ENCODE data around the gene RPS14. TPM values are rescaled to one million over a fixed set of nuclear protein-coding genes. Genes with fewer than 3 reads are reported as not detected.
A peak's percentile ranks its signal among the peaks of the same experiment; 100 is the strongest.

The RPS14 gene
- total and polyA plus RNA-seq, 2 of the 8 experiments (the other 6 are each of a cell fraction or from before 2014, with no cell fraction given): 2,548 to 6,423 TPM

- no peak overlapping the region for H3K23ac ChIP-seq (ENCODE audit: insufficient read length)
- peak in 1 of 2 experiments; percentile 59 for DNase-seq (ENCODE audit: low read depth in 1 of 2, low spot score in 2 of 2)
- no peak overlapping the region for H3K4ac ChIP-seq (replicated peaks; ENCODE audit: insufficient read length, low read depth, low read length)
- H3K36me3 ChIP-seq (ENCODE audit: control insufficient read depth in 2 of 4, insufficient read depth in 4 of 4, low read length in 3 of 4): no peaks in the 10 kb centered on the region
- H3K4me2 ChIP-seq (ENCODE audit: insufficient read depth in 1 of 2, low read depth in 2 of 2, low read length in 2 of 2): 0 out of 4 replicates have a peak overlapping the region, but pooled peaks of 1 of the 2 experiments have one; percentile 10
- no peak overlapping the region for H2AK5ac ChIP-seq (ENCODE audit: low read depth, low read length)
- no peaks in the 10 kb centered on the region for H3K9me3 ChIP-seq (ENCODE audit: insufficient read depth in 2 of 2, low read depth in 1 of 2, low read length in 1 of 2)
- TF ChIP-seq TAF1 (IDR thresholded peaks at IDR 0.05; ENCODE audit: low read depth, low read length): 0 out of 2 replicates have a peak, but pooled peaks have one; percentile 26
- TF ChIP-seq MAFK (IDR thresholded peaks at IDR 0.05; ENCODE audit: low read depth, low read length): no peak
- peak in 1 of 2 experiments; percentile 48; a peak in 2 of 3 replicates for TF ChIP-seq POLR2A (IDR thresholded peaks at IDR 0.05; ENCODE audit: control extremely low read depth in 1 of 2, low read depth in 2 of 2, low read length in 2 of 2)
- peak; percentile 14 for TF ChIP-seq TAF7 (optimal IDR thresholded peaks at IDR 0.05; ENCODE audit: borderline replicate concordance, low read depth, low read length)
- peak overlapping the region; percentile 82 for H2AFZ ChIP-seq (ENCODE audit: low read length)
- no peaks in the 10 kb centered on the region for H3K23me2 ChIP-seq (ENCODE audit: low read depth, low read length)
- H3K9ac ChIP-seq (replicated peaks in 1 of 4; ENCODE audit: extremely low read depth in 1 of 4, low read depth in 3 of 4, low read length in 3 of 4): no peak overlapping the region
- H4K20me1 ChIP-seq (replicated peaks in 1 of 2; ENCODE audit: control insufficient read depth in 1 of 2, insufficient read depth in 2 of 2, low read length in 2 of 2): no peaks in the 10 kb centered on the region
- H2BK120ac ChIP-seq (replicated peaks; ENCODE audit: low read depth, low read length): no peak overlapping the region
- peak overlapping the region; percentile 42 for H4K5ac ChIP-seq (ENCODE audit: insufficient read length, low read depth, low read length)
- H4K91ac ChIP-seq (replicated peaks; ENCODE audit: insufficient read length, low read length): no peak overlapping the region
- POLR2A ChIA-PET (ENCODE audit: partially characterized antibody): interaction anchor here (0.7 to 2.8 kb wide), 15 partner anchors 9 to 235 kb away, joined by 3 to 21 read pairs (median 4); partner anchors contain the start of genes RBM22 and RPS14
- no peak overlapping the region for H2BK15ac ChIP-seq (ENCODE audit: low read length)
- H2BK20ac ChIP-seq (ENCODE audit: low read length): peak overlapping the region; percentile 90; the same call in 1 of the 2 replicates
- H4K8ac ChIP-seq (ENCODE audit: extremely low read depth, insufficient read depth, low read length): no peak overlapping the region; the same call in 1 of the 2 replicates
- H3K4me3 ChIP-seq (ENCODE audit: extremely low read depth in 1 of 4, insufficient read depth in 2 of 4, low read depth in 3 of 4, low read length in 4 of 4): no peak overlapping the region
- no peaks in the 10 kb centered on the region for H3K79me2 ChIP-seq (ENCODE audit: control insufficient read depth in 1 of 2, insufficient read depth in 2 of 2, low read length in 2 of 2)
- no peaks in the 10 kb centered on the region for H3K27me3 ChIP-seq (replicated peaks in 1 of 4; ENCODE audit: control insufficient read depth in 3 of 4, extremely low read depth in 1 of 4, insufficient read depth in 3 of 4, low read length in 3 of 4)
- FAIRE-seq: no peak
- peak overlapping the region; percentile 35; the same call in 1 of the 2 replicates for H2BK12ac ChIP-seq (ENCODE audit: low read depth, low read length)
- CTCF ChIA-PET (ENCODE audit: partially characterized antibody): interaction anchor here (0.5 to 13.5 kb wide), 17 partner anchors 9 to 958 kb away, joined by 3 to 209 read pairs (median 4); partner anchors contain the start of gene RPS14
- peak overlapping the region; percentile 93 for H3K18ac ChIP-seq (ENCODE audit: extremely low read depth, low read length)
- no peak overlapping the region for H3K14ac ChIP-seq (ENCODE audit: insufficient read length)
- H3K27ac ChIP-seq (ENCODE audit: low read depth, low read length): no peak overlapping the region
- H2BK5ac ChIP-seq (ENCODE audit: low read depth, low read length): peak overlapping the region; percentile 71; the same call in 1 of the 2 replicates
- no peak overlapping the region for H3K56ac ChIP-seq (replicated peaks; ENCODE audit: insufficient read length, low read depth, low read length)
- 74% methylated on average over 6 of the region's 6 CpGs; no CpG with 5 or more reads in 1 of the 2 experiments for WGBS, 2 experiments (ENCODE audit: extremely low coverage in 1 of 2, insufficient coverage in 1 of 2, insufficient read length in 1 of 2, insufficient replicate concordance in 2 of 2, low coverage in 1 of 2, low lambda C conversion rate in 2 of 2, missing lambda C conversion rate in 1 of 2)
- H3K79me1 ChIP-seq (ENCODE audit: low read depth, low read length): no peaks in the 10 kb centered on the region
- H3K4me1 ChIP-seq (replicated peaks in 1 of 4; ENCODE audit: control insufficient read depth in 3 of 4, insufficient read depth in 4 of 4, low read length in 3 of 4): peaks cover 3 to 24% (median 14%) of the 10 kb centered on the region in 4 experiments
Measured at GRCh38 chr5:150464554-150465012, 15.0 kb upstream of the RPS14 start.
